ENCODE measurements around the gene FAM3A.

Gene FAM3A

DNA sequence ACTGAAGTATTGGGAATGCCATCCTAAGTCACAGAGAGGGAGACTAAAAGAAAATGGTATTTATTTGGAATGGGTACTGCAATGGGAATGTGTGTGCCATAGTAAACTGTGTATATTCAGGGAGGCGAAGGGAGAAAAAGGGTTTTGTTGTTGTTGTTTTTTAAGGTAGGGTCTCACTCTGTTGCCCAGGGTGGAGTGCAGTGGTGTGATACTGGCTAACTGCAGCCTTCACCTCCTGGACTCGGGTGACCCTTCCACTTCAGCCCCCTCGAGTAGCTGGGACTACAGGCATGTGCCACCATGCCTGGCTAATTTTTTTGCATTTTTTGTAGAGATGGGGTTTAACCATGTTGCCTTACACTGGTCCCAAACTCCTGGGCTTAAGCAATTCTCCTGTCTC, 21.3 kb downstream of the FAM3A start:
- no peak for TF ChIP-seq CTCF (IDR thresholded peaks at IDR 0.05)

GRCh38 chrX:154490414-154491083, 25.5 kb downstream of the FAM3A start, which contains the start of gene SLC10A3:
TSS of gene SLC10A3 (minus strand) at chrX:154490629. CDS start at chrX:154488940, 1,689 bp downstream.
- TF ChIP-seq CTCF (IDR thresholded peaks at IDR 0.05): no peak

- no peak for TF ChIP-seq CTCF (IDR thresholded peaks at IDR 0.05)
Observed at GRCh38 chrX:154490021-154490413, 26.0 kb downstream of the FAM3A start.

GRCh38 chrX:154489182-154489581, 26.9 kb downstream of the FAM3A start:
- no peak for TF ChIP-seq CTCF (IDR thresholded peaks at IDR 0.05)

DNA sequence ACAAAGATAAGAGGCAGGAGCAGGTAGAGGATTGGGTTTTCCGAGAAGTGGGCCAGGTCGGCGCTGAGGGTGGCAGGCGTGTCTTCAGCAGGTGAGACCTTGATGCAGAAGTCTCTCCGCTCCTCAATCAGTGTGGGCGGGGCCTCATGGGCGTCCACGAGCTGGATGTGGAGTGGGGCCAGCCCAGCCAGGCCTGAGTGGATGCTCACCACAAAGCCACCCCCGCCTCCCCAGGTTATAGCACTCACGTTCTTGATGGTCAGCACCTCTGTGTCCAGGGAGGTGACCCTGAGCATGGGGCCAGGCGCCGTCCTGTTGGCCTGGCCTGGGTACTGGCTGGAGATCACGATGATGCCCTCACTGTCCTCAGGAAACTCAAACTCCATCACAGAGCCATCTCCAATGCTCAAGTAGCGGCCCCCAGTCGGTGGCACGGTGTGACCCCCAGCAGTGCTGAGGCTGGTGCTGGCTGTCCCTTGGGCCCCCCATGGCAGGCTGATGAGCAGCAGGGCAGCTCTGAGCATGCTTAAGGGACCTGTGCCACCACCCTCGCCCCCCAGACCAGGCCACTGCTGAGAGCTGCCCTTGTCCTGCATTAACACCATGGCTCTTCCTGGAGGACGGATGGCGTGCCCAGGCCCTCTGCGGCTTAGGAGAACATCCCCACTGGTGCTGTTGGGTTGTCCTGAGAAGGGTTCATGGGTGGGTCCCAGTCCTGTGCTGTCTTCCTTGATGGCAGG, 27.5 kb downstream of the FAM3A start:
- TF ChIP-seq CTCF (IDR thresholded peaks at IDR 0.05): no peak

DNA sequence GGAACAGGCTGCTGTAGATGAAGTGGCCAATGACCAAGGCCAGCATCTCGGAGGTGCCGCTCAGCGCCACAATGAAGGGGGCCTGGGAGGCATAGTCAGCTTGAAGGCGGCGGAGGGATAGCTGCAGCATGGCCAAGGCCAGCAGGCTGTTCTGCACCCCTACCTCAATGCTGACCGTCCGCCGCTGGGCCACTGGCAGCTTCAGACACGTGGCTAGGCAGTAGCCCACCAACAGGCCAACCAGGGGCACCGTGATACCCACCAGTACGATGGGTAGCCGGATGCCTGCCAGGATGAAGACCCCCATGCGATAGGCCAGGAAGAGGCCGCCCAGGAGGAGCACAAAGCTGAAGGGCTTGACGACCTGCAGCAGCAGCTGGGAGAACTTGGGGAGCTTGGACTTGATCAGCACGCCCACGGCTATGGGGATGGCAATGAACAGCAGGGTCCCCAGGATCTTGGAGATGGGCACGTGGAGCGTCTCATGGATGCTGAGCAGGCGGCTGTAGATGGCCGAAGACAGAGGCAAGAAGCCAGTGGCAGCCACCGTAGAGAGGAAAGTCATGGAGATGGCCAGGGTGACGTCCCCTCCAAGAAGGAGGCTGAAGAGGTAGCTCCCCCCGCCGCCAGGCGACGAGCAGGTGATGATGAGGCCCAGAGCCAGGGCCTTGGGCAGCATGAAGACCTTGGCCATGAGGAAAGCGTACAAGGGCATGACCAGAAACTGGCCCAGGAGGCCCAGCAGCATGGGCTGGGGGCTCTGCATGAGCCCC, 28.3 kb downstream of the FAM3A start:
- TF ChIP-seq CTCF (IDR thresholded peaks at IDR 0.05): no peak

GRCh38 chrX:154486396-154487207, 29.4 kb downstream of the FAM3A start, which contains the start of gene UBL4A:
TSS of gene UBL4A (minus strand) at chrX:154486615. CDS start at chrX:154486584, 31 bp downstream.
- no peak for TF ChIP-seq CTCF (IDR thresholded peaks at IDR 0.05)
